ENCODE data around the gene CAMTA1. TPM values are rescaled to one million over a fixed set of nuclear protein-coding genes. Genes with fewer than 3 reads are reported as not detected.

CAMTA1 gene
- total RNA-seq, 3 donors from 2014 or later = 73.4 to 114 (median 82.6) TPM

- ATAC-seq (no peak), DNase-seq (no peak)
- Histone ChIP-seq H3K9me3 (no peaks in the 10 kb centered on the region), H3K4me3 (no peak overlapping the region), H3K4me1 (ENCODE audit: low read depth) (no peaks in the 10 kb centered on the region), H3K36me3 (ENCODE audit: low read depth) (no peaks in the 10 kb centered on the region)
- no peak for TF ChIP-seq CTCF (IDR thresholded peaks at IDR 0.05)
- intact Hi-C loops (cut with DNase I, micrococcal nuclease) = no loop called here
These were observed 641.7 kb downstream of the CAMTA1 start for GRCh38 chr1:7426780-7427604.

GRCh38 chr1:7427605-7428300 lies 642.5 kb downstream of the CAMTA1 start:
- Histone ChIP-seq H3K9me3 (no peaks in the 10 kb centered on the region), H3K4me1 (ENCODE audit: low read depth) (no peaks in the 10 kb centered on the region), H3K4me3 (no peak overlapping the region), H3K36me3 (ENCODE audit: low read depth) (no peaks in the 10 kb centered on the region)
- TF ChIP-seq CTCF (IDR thresholded peaks at IDR 0.05) = no peak
- ATAC-seq = no peak
- intact Hi-C loops (cut with DNase I, micrococcal nuclease) = no loop called here
- DNase-seq = no peak

- ATAC-seq (no peak), DNase-seq (no peak)
- intact Hi-C loops (cut with DNase I, micrococcal nuclease) = no loop called here
- Histone ChIP-seq H3K4me3 (no peak overlapping the region), H3K36me3 (ENCODE audit: low read depth) (no peaks in the 10 kb centered on the region), H3K9me3 (no peaks in the 10 kb centered on the region), H3K4me1 (ENCODE audit: low read depth) (no peaks in the 10 kb centered on the region)
- no peak for TF ChIP-seq CTCF (IDR thresholded peaks at IDR 0.05)
These were observed 644.0 kb downstream of the CAMTA1 start for GRCh38 chr1:7429290-7429689.

GRCh38 chr1:7430047-7430608 lies 644.9 kb downstream of the CAMTA1 start:
- TF ChIP-seq CTCF (IDR thresholded peaks at IDR 0.05) = no peak
- Histone ChIP-seq H3K4me3 (no peak overlapping the region), H3K9me3 (no peaks in the 10 kb centered on the region), H3K36me3 (ENCODE audit: low read depth) (no peaks in the 10 kb centered on the region), H3K4me1 (ENCODE audit: low read depth) (no peaks in the 10 kb centered on the region)
- ATAC-seq (no peak), DNase-seq (no peak)
- intact Hi-C loops (cut with DNase I, micrococcal nuclease) = no loop called here

- H3K4me3 ChIP-seq = no peak overlapping the region
- intact Hi-C loops (cut with DNase I, micrococcal nuclease) = no loop called here
- no peak for TF ChIP-seq CTCF (IDR thresholded peaks at IDR 0.05)
- H3K9me3 ChIP-seq = no peaks in the 10 kb centered on the region
- H3K4me1 ChIP-seq (ENCODE audit: low read depth) = no peaks in the 10 kb centered on the region
- DNase-seq = no peak
- ATAC-seq = no peak
- H3K36me3 ChIP-seq (ENCODE audit: low read depth) = no peaks in the 10 kb centered on the region
These were observed 645.4 kb downstream of the CAMTA1 start for GRCh38 chr1:7430691-7431090.

All from mucosa of descending colon (tissue), 3 donors.